GM19328 (cell line): ENCODE measurements around the gene MYO9B.
"Not testable (repeated sequence)": the region's sequence is repeated elsewhere in the genome, so short reads cannot be mapped to it uniquely, and the experiment has no call there.

ENCODE experiments used
- ATAC-seq: cut with Tn5 transposase; IDR thresholded peaks from one replicate; pipeline ENCODE4 v1.9.1; 2021; ENCODE audit warnings: mild to moderate bottlenecking, moderate library complexity; ENCODE audit not compliant: unreplicated experiment

Gene MYO9B

DNA sequence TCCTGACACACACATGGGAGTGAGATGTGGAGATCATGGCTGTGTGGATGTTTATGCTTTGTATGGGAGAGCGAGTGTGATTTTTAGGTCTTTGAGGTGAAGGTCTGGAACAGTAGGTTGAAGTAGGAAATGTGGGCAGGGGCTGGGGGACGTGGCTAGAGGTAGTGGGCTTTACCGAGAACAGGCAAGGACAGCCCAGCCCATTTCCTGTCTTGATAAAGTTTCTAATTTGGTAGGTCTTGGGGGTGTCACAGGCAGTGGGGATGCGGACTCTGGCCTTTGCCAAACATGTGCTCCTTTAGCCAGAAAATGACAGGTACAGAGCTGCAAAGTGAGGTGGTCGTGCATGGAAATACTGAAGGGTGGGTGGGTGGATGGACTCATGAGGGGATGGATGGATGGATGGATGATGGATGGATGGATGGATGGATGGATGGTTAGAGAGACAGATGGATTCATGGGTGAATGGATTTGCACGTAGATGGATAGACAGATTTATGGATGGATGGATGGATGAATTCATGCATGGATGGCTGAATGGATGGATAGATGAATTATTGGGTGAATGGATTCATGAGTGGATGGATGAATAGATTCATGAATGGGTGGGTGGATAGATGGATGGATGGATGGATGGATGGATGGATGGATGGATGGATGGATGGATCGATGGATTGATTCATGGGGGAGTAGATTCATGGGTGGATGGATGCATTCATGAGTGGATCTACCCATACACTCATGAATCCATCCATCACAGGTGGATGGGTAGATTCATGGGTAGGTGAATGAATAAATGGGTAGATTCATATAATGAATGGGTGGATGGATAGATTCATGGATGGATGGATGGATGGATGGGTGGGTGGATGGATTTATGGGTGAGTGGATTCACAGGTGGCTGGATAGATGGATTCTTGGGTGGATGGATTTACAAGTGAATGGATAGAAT, 70.2 kb downstream of the MYO9B start:
- ATAC-seq: no peak

DNA sequence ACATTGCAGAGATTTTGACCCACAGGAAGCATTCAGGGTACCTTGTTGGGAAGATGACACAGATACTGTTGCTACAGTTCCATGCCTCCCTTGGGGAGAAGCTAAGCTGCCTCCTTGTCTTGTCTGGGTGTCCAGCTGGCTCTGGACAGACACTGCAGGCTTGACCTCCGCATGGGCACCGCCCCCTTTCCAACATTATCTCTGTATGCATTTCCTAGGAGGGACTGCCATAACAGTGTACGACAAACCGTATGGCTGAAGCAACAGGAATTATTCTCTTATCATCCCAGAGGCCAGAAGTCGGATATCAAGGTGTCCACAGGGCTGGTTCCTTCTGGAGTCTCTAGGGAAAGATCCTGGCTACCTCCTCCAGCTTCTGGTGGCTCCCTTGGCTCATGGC, 72.6 kb downstream of the MYO9B start:
- ATAC-seq: no peak

DNA sequence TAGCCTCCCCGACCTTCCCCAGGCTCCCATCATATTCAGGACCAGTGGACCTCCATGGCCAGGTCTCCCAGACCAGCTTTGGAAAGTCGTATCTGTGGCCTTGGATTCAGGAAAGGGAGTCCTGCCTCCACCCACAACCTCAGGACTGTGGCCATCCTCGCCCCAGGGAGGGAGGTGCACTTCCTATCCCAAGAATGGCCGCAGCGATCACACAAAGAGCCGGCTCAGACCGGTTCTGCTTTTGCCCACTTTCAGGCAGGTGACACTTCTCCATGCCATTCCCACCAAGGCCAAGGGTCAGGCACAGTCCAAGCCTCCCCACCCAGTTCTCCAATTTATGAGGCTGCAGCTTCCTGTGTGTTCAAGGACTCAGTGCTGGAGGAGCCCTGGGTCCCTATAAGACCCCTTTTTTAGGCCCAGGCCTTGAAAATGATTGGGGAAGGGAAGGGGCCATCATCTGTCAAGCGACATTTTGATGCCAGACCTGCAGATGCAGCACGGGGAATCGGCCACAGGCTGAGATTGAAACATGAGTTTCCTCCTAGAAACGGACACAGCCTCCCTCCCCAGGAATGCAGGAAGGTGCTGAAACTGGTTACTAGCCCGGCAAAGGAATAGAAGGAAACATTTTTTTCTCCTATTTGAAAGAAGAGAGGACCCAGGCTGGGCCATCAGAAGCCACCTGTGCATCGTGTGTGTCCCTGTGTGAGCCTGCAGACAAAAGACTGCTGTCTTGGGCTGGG, 74.0 kb downstream of the MYO9B start:
- no peak for ATAC-seq

DNA sequence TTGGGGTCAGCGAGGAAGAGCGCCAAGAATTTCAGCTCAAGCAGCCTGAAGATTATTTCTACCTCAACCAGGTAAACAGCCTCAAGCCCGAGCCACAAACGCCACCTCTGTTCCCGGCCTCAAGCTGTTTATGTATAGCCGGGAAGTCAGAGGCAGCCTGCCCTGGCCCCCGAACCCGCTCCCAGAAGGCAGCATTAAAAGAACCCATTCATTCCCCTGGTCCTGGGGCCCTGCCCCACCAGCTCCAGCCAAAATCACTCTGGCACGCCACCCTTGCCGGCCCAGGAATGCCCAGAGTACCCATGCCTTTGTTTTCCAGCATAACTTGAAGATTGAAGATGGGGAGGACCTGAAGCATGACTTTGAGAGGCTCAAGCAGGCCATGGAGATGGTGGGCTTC, 78.4 kb downstream of the MYO9B start:
- ATAC-seq: no peak

DNA sequence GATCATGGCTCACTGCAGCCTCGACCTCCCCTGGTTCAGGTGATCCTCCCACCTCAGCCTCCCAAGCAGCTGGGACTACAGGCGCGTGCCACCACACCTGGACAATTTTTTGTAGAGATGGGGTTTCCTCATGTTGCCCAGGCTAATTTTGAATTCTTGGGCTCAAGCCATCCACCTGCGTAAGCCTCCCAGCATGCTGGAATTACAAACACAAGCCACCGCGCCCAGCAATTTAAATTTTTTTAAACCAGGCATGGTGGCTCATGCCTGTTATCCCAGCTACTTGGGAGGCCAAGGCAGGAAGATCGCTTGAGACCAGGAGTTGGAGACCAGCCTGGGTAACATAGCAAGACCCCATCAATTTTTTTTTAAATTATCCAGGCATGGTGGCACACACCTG, 79.7 kb downstream of the MYO9B start:
- no peak for ATAC-seq

DNA sequence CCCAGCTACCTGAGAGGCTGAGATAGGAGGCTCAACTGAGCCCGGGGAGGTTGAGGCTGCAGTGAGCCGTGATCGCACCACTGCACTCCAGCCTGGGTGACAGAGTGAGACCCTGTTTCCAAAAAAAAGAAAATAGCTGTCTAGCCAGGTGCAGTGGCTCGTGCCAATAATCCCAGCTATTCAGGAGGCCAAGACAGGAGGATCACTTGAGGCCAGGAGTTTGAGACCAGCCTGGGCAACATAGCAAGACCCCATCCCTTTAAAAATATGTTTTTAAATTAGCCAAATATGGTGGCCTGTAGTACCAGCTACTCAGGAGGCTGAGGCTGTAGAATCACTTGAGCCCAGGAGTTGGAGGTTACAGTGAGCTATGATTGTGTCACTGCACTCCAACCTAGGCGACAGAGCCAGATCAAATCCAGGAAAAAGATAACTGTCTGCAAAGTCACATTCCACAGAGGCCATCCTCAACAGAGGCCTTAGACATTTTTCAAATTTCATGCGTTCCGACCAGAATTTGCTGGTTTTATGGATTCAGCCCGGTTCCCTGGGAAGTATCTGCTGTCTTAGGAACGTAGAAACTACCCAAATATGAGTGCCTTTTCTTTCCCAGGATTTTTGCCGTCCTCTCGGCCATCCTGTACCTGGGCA, 80.8 kb downstream of the MYO9B start:
- ATAC-seq: no peak

DNA sequence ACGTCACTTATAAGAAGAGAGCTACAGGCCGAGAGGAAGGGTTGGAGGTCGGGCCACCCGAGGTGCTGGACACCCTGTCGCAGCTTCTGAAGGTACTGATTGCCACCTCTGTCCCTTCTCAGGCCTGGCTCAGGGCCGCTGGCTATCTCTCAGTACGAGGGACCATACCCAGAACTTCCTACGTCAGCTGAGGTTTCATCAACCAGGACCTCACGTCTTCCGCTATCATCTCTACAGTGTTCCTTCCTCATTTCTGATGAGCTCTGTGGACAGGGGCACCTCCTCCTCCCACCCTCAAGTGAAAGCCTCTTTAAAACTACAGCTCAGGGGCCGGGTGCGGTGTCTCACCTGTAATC, 81.3 kb downstream of the MYO9B start:
- no peak for ATAC-seq

DNA sequence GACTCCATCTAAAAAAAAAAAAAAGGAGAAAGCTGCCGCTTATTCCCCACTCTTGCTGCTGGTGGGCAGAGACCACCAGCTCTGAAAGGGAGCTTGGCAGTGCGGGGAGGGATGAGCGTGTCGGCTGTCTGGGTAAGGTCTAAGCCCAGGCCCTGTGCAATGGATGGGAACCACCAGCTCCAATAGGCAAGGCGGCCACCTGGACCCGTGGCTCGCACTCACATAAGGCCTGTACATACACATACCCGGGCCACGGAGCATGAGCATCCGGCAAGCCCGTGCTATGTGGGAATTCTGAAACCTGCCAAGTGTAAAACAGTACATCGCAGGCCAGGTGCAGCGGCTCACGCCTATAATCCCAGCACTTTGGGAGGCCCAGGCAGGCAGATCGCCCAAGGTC, 83.0 kb downstream of the MYO9B start:
- no peak for ATAC-seq

DNA sequence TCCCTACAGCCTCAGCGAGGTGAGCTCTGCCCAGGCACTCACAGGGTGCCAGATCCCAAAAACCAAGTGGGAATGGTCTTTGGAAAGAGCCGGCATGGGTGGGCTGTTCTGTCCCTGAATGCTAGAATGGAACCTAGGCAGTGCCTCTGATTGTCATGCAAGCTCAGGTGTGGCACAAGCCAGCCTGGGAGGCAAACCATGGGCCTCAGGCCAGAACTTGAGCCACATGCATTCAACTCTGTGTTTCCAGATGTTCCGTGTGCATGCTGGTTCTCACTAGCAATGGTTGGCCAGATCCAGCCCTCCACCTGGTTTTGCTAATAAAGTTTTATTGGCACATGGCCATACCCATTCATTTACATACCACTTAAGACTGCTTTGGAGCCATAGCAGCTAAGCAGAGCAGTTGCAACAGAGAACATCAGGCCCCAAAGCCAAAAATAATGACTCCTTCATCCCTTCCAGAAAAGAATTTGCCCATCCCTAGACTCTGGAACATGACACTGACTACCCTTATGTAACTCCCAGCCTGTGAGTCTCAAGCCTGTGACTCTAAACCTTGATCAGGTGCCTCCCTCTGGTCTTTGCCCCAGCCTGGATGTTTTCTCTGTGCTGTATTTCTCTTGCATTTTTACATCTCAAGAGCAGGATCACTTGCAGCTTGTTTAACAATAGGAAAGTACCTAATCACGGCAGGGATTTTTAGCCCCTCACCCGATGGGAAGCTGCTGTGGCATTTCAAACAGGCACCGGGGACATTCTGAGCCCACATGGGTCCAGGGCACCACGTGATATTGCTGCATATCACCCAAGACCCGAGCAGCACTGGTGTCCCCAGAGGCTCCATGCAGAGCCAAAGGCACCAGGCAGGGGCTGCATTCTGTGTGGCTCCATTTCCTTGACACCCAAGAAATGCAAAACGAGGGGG, 84.2 kb downstream of the MYO9B start:
- ATAC-seq: no peak

DNA sequence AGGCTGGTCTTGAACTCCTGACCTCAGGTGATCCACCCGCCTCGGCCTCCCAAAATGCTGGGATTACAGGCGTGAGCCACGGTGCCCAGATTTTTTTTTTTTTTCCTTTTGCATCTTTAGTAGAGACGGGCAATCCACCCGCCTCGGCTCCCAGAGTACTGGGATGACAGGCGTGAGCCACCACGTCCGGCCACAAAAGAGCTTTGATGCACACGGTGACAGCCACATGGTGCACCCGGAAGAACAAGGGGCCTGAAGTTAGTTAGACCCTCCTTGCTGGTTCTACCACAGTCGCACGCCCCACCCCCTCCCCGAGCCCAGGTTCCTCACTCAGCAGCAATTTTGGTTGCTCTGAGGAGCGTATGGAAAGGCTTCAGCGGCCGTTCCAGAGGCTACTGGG, 85.3 kb downstream of the MYO9B start:
- no peak for ATAC-seq

DNA sequence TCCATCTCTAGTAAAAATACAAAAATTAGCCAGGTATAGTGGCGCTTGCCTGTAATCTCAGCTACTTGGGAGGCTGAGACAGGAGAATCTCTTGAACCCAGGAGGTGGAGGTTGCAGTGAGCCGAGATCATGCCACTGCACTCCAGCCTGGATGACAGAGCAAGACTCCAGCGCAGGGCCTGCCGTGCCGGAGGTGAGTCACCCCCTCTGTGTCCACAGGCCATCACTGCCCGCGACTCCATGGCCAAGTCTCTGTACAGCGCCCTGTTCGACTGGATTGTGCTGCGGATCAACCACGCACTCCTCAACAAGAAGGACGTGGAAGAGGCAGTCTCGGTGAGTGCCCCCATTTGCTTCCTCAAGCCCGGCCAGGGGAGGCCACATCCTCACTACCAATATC, 86.6 kb downstream of the MYO9B start:
- not testable (repeated sequence) for ATAC-seq

DNA sequence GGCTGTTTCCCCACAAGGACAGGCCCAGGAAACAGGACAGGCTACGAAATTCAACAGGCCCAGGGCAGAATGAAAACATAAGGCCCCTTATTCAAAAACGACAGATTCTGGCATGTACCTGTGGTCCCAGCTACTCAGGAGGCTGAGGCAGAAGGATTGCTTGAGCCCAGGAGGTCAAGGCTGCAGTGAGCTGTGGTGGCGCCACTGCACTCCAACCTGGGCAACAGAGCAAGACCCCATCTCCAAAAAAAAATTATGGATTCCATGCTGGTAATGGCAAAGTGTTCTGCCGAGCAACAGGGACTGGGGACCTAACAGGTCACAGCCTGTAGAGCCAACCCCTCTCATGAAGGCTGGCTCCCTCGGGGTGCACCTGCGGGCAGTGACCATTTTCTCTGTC, 87.0 kb downstream of the MYO9B start:
- ATAC-seq: no peak

DNA sequence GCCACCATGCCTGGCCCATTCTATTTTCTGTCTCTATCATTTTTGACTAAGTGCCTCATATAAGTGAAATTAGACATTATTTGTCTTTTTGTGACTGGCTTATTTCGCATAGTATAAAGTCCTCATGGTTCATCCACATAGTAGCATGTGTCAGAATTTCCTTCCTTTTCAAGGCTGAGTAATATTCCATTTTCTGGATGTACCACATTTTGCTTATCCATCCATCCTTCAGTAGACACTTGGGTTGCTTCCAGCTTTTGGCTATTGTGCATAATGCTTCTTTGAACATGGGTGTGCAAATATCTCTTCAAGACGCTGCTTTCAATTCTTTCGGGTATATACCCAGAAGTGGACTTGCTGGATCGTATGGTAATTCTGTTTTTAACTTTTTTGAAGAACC, 88.1 kb downstream of the MYO9B start:
- ATAC-seq: no peak

DNA sequence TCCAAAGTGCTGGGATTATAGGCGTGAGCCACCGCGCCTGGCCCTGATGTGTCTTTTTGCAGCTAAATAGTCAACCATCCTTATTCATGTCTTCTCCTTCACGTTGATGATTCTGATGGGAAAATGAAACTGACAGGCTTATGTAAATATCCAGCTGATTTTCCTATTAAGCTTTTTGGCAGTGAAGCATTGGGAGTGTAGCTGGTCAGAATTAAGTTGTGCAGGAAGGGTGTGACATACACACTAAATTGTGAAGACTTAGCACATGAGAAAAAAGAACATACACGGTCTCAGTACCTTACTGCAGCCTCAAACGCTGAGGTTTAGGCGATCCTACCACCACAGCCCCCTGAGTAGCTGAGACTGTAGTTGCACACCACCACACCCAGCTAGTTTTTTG, 89.1 kb downstream of the MYO9B start:
- no peak for ATAC-seq

DNA sequence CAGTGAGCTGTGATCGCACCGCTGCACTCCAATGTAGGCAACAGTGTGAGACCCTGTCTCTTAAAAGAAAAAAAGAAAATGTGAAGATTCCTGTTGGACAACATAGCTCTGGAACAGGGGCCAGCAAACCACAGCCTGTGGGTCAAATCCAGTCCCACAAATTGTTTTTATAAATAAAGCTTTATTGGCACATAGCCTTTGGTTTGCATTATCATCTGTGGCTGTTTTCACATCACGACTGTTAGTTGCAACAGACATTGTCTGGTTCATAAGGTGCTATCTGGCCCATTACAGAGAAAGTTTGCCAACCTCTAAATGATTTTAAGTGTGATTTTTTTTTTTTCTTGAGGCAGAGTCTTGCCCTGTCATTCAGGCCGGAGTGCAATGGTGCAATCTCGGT, 90.1 kb downstream of the MYO9B start:
- no peak for ATAC-seq

DNA sequence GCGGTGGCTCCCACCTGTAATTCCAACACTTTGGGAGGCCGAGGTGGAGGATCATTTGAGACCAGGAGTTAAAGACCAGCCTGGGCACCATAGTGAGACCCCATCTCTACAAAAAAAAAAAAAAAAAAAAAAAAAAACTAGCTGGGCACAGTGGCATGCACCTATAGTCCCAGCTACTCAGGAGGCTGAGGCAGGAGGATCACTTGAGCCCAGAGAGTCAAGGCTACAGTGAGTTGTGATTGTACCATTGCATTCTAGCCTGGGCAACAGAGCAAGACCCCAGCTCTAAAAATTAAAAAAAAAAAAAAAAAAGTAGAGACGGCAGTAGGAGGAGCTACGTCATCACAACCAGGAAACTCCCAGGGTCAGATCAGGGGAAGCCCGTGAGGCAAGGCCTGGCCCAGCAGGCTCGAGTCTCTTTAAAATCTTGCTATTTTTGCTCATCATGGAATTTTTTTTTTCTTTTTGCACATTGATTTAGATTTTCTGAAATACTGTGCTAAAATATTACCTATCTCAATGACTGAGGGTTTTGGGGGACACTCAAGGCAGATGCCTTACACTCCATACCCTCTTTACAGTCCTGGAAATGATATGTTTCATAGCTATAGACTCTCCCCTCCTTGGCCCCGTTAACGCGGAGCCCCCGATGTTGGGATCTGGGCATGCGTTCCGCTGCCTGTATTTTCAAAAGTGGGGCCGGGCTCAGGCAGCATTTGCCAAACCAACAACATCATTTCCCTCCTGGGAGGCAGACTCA, 95.1 kb downstream of the MYO9B start:
- ATAC-seq: no peak

DNA sequence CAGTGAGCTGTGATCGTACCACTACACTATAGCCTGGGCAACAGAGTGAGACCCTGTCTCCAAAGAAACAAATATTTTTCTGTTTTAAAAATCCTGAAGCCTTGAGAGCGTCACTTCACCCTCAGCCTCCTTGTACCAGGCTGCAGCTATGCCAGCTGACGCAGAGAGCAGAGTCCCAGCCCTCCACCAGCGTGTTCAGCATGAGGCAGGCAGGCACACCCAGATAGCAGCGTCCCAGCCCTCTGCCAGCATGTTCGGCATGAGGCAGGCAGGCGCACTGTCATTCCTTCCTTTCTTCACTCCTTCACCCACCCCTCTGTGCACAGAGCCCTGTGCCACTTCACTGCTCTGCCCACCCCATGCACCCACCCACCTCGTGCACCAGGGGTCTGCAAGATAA, 96.3 kb downstream of the MYO9B start:
- ATAC-seq: no peak

DNA sequence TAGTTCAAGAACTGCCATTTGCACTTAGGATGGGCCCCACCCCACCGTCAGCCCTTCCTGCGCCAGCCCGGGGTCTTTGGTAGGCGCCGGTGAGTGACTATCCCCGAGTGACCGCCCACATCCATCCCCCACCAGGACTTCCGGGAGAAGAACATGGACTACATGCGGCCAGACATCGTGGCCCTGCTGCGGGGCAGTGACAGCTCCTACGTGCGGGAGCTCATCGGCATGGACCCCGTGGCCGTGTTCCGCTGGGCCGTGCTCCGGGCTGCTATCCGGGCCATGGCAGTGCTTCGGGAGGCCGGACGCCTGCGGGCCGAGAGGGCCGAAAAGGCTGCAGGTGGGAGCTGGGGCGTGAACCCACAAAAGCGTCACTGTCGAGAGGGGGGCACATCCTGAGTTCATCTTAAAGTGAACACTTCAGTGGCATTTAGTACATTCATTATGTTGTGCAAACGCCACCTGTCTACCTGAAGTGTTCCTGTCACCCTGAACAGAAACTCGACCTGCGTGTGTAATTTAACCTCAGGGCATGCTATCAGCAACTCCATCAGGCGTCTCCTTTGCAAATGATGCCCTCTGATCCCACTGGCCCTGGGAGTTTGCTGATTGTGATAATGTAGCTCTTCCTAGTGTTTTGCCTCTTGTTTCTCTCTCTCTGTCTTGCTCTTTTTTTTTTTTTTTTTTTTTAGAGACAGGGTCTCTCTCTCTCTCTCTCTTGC, 97.2 kb downstream of the MYO9B start:
- ATAC-seq: no peak

DNA sequence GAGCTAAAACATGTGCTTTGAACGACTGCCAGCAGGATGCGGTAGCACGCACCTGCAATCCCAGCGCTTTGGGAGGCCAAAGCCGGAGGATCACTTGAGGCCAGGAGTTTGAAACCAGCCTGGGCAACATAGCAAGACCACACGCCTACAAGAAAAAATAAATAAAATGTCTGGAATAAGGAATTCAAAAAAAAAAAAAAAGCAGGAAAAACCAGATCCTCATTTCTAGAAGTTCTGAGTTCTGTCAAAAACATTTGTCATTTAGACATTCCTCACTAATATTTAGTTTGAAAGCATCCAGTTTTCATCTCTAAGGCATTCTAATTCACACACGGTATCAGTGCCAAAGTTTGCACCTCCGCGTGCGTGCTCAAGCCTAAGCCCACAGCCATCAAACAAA, 102.7 kb downstream of the MYO9B start:
- no peak for ATAC-seq
